Stimulated activated CD4-positive, alpha-beta T cell treated with anti-CD3 and anti-CD28 coated beads, Interleukin-4, amount 100 ng/mL, for 1 hour (primary cell): ENCODE measurements around the gene VIT.

ENCODE experiments used
- DNase-seq: peaks from one replicate; pipeline ENCODE4 v3.0.0-alpha.2; 2020

The VIT gene, protein sequence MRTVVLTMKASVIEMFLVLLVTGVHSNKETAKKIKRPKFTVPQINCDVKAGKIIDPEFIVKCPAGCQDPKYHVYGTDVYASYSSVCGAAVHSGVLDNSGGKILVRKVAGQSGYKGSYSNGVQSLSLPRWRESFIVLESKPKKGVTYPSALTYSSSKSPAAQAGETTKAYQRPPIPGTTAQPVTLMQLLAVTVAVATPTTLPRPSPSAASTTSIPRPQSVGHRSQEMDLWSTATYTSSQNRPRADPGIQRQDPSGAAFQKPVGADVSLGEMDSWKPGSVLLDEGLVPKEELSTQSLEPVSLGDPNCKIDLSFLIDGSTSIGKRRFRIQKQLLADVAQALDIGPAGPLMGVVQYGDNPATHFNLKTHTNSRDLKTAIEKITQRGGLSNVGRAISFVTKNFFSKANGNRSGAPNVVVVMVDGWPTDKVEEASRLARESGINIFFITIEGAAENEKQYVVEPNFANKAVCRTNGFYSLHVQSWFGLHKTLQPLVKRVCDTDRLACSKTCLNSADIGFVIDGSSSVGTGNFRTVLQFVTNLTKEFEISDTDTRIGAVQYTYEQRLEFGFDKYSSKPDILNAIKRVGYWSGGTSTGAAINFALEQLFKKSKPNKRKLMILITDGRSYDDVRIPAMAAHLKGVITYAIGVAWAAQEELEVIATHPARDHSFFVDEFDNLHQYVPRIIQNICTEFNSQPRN

DNA sequence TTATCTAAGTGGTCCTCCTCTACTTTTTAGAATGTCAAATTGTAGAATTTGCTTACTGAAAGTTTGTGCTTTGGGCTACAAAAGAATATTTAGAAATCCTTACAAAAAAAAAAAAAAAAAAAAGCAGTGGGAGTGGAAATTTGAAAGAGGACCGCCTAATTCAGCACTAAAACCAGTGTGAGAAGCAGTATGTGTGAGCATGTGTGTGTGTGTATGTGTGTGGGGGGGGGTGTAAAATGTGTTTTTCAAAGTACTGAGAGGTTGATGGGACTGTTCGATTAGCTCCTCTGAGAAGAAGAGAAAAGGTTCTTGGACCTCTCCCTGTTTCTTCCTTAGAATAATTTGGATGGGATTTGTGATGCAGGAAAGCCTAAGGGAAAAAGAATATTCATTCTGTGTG is at the start of gene VIT:
Gene VIT (plus strand): TSS at position 175 of the 400 bp plus-strand sequence. CDS start 19,664 bp downstream, outside the sequence.
- no peak for DNase-seq

- no peak for DNase-seq
Observed at GRCh38 chr2:36650031-36650829, 46.3 kb upstream of the VIT start.

GRCh38 chr2:36653155-36653554 is 43.4 kb upstream of the VIT start:
- DNase-seq: no peak

GRCh38 chr2:36653967-36654694 is 42.4 kb upstream of the VIT start:
- DNase-seq: no peak

DNA sequence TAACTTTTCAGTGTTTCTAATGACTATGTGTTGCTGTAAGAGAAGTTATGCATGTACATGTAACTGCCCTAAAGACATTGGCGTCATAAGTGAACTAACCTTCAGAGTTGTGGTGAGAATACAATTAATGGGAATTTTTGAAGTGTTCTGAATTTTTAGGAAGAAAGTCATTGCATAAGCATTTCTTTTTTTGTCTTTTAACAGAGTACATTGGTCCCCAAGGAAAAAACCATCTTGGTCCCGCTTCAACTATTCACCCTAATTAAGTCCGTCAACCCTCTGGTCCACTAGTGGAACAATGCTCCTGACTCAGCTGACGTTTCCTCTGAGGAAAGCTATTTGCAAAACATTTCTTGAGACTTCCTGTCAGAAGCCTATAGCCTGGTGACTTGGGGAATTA is 41.1 kb upstream of the VIT start:
- DNase-seq: no peak

DNA sequence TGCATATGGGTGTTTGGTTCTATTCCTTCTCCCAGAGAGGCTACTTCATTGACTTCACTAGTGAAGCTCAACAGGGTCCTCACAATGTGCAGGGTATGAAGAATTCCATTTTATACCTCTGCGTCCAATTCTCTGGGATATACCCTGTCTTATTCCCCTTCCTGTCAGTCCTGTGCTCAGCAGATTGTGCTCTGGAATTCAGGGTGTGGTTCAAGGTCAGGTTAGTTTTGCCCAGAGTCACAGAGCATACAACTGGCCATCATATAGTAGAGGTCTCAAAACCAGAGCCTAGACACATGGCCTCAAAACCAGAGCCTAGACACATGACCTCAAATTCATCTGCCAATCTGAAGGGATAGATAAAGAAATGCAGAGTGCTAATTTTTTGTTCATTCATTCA is 38.8 kb upstream of the VIT start:
- no peak for DNase-seq

DNA sequence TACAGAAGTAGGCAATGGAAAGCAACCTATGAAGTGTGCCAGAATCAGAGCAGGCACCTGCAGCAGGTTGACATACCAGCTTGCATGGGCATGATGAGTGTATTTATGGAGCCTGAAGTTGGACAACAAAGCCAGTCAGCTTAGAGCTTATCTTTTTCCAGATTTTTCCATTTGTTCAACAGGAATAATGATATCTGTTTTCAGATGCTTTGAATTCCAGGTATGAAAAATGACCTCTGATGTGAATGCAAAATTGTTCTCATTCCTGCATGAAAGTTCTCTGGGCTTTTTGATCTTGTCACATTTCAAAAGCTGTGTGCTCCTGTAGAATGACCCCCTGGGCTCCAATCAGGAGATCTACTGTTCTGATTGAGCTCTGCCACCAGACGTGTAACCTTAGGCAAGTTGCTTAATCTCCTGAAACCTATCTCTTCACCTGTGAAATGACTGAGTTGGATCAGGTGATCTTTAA is 38.2 kb upstream of the VIT start:
- no peak for DNase-seq

- no peak for DNase-seq
Observed at GRCh38 chr2:36659218-36659617, 37.3 kb upstream of the VIT start.

- no peak for DNase-seq
Observed at GRCh38 chr2:36659872-36660312, 36.6 kb upstream of the VIT start.

DNA sequence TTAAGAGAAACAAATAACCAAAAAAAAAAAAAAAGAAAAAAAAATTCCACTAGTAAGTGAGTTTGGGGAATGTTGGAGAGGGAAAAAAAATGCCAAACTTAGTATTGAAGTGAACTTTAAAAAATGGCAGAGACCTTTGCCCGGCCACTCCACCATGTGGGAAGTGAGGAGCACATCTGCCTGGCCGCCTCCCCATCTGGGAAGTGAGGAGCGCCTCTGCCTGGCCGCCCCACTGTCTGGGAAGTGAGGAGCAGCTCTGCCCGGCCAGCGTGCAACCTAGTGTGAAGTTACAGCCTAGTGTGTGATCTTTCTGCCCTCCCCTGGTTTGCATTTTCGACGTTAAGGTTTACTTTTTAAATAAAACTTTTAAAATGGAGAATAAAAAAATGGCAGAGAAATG is 33.9 kb upstream of the VIT start:
- DNase-seq: no peak

DNA sequence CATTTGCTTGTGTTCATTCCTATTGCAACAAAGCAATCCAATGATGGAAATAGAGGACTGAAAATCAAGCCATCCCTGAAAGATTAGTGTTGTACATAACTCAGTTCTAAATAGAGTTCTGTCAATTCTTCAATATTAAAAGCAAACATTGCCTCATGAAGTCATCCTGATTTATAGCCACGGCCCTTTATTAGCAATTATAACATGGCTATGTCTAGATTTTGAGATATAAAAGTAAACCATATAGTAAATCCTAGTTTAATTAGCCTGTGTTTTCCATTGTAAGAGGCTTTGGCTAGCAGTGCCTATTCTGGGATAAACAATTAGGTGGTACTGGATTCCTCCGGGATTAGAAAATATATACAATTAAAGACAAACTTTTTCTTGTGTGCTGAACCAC is 33.2 kb upstream of the VIT start:
- no peak for DNase-seq

DNA sequence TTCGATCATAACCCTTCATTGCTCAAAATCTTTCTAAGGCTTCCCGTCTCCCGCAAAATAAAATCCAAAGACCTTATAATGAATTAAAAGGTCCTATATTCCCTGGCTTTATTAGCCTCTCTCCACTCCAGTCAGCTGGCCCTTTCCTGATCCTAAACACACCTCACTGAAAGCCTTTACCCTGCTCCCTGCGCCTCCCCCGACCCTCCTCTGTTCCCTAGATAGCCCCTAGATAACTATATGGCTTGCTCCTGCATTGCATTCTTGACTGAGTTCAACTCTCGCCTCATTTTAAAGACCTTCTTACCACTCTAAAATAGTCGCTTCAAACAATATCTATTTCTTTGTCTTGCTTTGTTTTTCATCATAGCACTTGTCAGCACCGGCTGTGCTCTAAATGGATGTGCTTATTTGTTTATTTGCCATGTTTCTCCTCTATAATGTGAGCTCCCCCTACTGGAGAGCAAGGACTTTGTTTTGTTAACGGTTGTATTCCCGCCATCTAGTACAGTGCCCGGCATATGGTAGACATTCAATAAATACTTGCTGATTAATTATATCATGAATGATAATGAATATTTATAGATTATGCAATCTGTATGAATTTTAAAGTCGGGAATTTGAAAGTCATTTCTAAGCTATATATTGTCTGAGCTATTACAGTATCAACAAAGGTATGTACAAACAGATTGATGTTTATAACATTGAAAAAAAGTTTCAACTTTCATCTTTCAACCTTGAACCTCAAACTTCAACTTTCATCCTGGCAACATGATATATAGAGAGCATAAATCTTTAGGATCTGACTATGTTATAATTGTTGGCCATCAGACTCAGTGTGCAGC is 32.4 kb upstream of the VIT start:
- no peak for DNase-seq

GRCh38 chr2:36664696-36665076 is 31.8 kb upstream of the VIT start:
- DNase-seq: no peak

- DNase-seq: no peak
Observed at GRCh38 chr2:36667931-36668330, 28.6 kb upstream of the VIT start.

GRCh38 chr2:36670881-36671595 is 25.5 kb upstream of the VIT start:
- no peak for DNase-seq

GRCh38 chr2:36671731-36672130 is 24.8 kb upstream of the VIT start:
- no peak for DNase-seq

GRCh38 chr2:36672199-36672598 is 24.3 kb upstream of the VIT start:
- no peak for DNase-seq

DNA sequence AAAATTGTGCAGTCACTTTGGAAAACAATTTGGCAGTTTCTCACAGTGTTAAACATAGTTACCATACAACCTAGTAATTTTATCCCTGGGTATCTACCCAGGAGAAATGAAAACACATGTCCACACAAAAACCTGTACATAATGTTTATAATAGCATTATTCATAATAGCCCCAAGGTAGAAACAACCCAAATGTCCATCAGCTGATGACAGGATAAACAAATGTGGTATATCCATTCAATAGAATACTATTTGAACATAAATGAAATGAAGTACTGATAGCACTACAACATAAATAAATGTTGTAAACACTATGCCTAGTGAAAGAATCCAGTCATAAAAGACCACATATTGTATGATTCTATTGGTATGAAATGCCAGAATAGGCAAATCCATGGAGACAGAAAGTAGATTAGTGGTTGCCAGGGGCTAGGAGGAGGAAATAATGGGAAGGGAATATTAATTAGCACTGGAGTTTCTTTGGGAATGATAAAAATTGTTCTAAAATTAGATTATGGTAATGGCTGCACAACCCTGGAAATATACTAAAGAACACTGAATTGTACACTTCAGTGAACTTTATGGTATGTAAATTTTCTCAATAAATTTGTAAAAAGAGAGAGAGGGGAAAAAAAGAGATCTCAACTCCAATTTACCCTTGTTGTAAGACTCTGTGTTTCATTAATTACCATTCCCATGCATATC is 20.8 kb upstream of the VIT start:
- DNase-seq: no peak

DNA sequence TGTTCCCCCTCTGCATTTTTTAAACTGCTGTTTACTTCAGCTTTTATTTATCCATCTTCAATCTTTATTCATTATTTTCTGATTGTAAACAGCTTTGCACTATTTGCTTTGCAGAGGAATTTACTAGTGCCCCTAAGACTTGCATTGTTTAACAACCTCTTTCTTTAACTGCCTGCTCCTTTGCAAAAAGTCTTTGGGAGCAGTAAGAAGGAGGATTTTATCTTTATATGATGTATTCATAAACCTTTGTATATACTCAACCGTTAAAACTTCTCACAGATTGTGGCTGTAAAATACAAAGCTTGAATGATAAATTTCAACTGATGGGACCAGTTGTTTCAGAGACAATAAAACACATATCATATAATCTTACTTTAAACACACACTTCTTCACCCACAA is 20.1 kb upstream of the VIT start:
- no peak for DNase-seq

- DNase-seq: no peak
Observed at GRCh38 chr2:36677386-36677785, 19.1 kb upstream of the VIT start.
